Measurements from ENCODE around the gene BZW2.

DNA sequence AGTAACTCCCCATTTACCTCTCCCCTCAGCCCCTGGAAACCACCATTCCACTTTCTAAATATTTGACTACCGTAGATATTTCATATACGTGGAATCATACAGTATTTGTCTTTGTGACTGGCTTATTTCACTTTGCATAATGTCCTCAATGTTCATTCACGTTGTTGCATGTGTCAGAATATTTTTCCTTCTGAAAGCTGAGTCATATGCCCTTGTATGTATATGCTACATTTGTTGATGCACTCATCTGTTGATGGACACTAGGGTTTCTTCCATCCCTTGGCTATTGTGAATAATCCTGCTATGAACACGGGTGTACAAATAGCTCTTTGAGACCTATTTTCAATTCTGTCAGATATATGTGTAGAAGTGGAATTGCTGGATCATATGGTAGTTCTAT lies 81.8 kb downstream of the BZW2 start:
- TF ChIP-seq EZH2 (IDR thresholded peaks at IDR 0.05; ENCODE audit: insufficient read depth, poor library complexity, severe bottlenecking) (no peak), EZH2phosphoT487 (IDR thresholded peaks at IDR 0.05; ENCODE audit: insufficient read depth, low read depth) (no peak)
